ENCODE results near the gene BRWD1.
"Not testable (repeated sequence)": the region's sequence is repeated elsewhere in the genome, so short reads cannot be mapped to it uniquely, and the experiment has no call there.

Gene BRWD1

GRCh38 chr21:39164523-39164922 lies 148.9 kb downstream of the BRWD1 start:
- no peak for DNase-seq

- no peak for DNase-seq
These were observed 152.4 kb downstream of the BRWD1 start for GRCh38 chr21:39161064-39161463.

GRCh38 chr21:39159342-39160063 lies 153.9 kb downstream of the BRWD1 start:
- DNase-seq: no peak

DNA sequence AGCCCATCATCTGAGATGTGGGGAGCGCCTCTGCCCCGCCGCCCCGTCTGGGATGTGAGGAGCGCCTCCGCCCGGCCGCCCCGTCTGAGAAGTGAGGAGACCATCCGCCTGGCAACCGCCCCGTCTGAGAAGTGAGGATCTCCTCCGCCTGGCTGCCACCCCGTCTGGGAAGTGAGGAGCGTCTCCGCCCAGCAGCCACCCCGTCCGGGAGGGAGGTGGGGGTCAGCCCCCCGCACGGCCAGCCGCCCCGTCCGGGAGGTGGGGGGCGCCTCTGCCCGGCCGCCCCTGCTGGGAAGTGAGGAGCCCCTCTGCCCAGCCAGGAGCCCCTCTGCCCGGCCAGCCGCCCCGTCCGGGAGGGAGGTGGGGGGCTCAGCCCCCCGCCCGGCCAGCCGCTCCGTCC lies 156.2 kb downstream of the BRWD1 start:
- DNase-seq: not testable (repeated sequence)

GRCh38 chr21:39156024-39156423 lies 157.4 kb downstream of the BRWD1 start:
- no peak for DNase-seq

GRCh38 chr21:39155578-39155977 lies 157.9 kb downstream of the BRWD1 start:
- DNase-seq: no peak

DNA sequence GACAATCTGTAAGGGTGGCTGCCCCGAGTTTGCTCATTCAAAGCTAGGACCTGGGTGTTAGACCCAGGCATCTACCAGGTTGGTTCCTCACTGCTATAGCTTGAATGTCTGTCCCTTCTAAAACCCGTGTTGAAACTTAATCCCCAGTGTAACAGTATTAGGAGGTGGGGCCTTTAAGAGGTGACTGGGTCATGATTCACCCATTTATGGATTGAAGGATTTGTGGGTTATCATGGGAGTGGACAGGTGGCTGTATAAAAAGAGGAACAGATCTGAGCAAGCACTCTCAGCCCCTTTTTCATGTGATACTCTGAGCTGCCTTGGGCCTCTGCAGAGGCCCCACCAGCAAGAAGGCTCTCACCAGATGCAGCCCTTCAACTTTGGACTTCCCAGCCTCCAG lies 159.6 kb downstream of the BRWD1 start:
- DNase-seq: no peak

DNA sequence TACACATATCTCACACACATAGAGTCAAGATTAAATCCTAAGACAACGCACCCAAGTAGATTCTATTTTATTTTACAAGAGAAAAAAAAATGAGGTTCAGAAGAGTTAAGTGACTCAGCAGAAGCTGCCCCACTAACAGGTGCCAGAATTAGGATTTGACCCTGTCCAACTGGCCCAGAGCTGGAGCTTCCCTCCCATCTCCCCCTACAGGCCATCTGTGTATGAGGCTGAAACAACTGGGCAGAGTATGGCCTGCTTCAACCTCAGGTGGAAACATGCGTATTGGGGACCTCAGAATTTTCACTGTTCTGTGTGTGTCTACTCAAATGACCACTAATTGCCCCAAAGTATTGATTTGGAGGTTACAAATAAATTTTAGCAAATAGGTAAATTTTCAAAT lies 160.1 kb downstream of the BRWD1 start:
- no peak for DNase-seq

GRCh38 chr21:39152271-39152670 lies 161.2 kb downstream of the BRWD1 start:
- DNase-seq: no peak

- DNase-seq: no peak
These were observed 162.6 kb downstream of the BRWD1 start for GRCh38 chr21:39150877-39151276.

- no peak for DNase-seq
These were observed 163.1 kb downstream of the BRWD1 start for GRCh38 chr21:39150316-39150715.

- no peak for DNase-seq
These were observed 163.6 kb downstream of the BRWD1 start for GRCh38 chr21:39149882-39150281.

GRCh38 chr21:39148975-39149374 lies 164.5 kb downstream of the BRWD1 start:
- no peak for DNase-seq

DNA sequence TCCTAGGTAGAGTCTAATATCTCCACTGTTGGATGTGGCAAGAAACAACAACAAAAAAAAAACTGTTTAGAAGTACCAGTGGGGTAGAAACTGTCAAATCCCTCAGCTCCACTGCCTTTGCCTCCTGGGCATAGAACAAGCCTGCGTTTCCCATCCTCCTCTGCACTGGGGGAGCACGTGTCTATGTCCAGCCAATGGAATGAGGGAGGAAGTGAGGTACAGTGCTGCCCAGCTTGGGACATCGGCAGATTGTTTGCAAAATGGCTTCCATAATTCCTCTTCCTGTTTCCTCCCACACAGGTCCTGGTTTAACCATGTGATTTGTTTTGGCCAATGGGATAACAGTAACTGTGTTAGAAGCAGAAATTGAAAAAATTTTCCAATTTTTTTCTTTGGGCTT lies 169.2 kb downstream of the BRWD1 start:
- DNase-seq: no peak

GRCh38 chr21:39142972-39143371 lies 170.5 kb downstream of the BRWD1 start:
- no peak for DNase-seq

- DNase-seq: no peak
These were observed 171.9 kb downstream of the BRWD1 start for GRCh38 chr21:39141502-39141901.

GRCh38 chr21:39137248-39138178 lies 175.9 kb downstream of the BRWD1 start:
- DNase-seq: no peak

DNA sequence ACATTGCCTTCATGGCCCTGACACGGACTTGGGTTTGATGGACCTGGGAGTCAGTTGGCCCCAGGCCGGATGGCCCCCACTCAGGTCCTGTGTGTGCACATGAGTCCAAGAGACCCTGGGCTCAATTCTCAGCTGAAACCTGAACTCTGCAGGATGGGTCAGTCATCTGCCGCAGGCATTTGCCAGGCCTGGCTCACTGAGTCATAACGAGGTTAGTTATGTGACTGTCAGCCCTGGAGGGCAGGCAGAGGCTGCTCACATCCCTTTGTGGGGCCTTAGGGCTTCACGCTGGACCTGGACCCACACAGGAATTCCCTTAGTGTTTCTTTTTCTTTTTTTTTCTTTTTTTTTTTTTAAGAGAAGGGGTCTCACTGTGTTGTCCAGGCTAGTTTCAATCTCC lies 176.7 kb downstream of the BRWD1 start:
- no peak for DNase-seq

DNA sequence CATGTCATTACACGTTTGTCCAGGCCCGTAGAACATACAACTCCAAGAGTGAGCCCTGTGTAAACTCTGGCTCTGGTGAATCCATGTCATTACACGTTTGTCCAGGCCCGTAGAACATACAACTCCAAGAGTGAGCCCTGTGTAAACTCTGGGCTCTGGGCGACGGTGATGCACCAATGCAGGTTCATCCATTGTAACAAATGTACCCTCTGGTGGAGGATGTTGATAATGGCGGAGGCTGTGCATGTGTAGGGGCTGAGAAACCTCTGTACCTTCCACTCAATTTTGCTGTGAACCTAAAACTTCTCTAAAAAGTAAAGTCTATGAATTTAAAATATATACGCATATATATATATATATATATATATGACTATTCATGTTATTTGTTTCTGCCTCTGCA lies 177.3 kb downstream of the BRWD1 start:
- DNase-seq: not testable (repeated sequence)

GRCh38 chr21:39134288-39134810 lies 179.1 kb downstream of the BRWD1 start:
- DNase-seq: no peak
